Panc1 (cell line): Measurements from ENCODE around the gene SMAD3.

ENCODE experiments used
- POLR2AphosphoS5 ChIP-seq: IDR thresholded peaks from 2 replicates; pipeline ENCODE4 v1.6.1; 2012; ENCODE audit warnings: mild to moderate bottlenecking, low read depth, low read length, moderate library complexity
- SIN3A ChIP-seq: IDR thresholded peaks from 2 replicates; pipeline ENCODE4 v1.6.1; 2012; ENCODE audit warnings: low read depth, mild to moderate bottlenecking, low read length, moderate library complexity, borderline replicate concordance; ENCODE audit not compliant: insufficient read depth
- TCF7L2 ChIP-seq: IDR thresholded peaks from 2 replicates; pipeline ENCODE4 v1.6.1; 2011; ENCODE audit warnings: mild to moderate bottlenecking, low read depth, low read length, inconsistent platforms
- TF ChIP-seq, protein P1 (sequence below): fragments of 450-650 bp; IDR thresholded peaks from 2 replicates; pipeline ENCODE4 v1.5.1; 2017; ENCODE audit warnings: mild to moderate bottlenecking
- TF ChIP-seq, protein P2 (sequence below), 2 experiments: IDR thresholded peaks; 2 replicates each; pipeline ENCODE4 v1.6.1; 2011 to 2012; ENCODE audit warnings: low read depth in 2 of 2, control low read depth in 1 of 2, low read length in 1 of 2, mild to moderate bottlenecking in 1 of 2, moderate library complexity in 1 of 2; ENCODE audit not compliant: insufficient read depth in 1 of 2

DNA sequence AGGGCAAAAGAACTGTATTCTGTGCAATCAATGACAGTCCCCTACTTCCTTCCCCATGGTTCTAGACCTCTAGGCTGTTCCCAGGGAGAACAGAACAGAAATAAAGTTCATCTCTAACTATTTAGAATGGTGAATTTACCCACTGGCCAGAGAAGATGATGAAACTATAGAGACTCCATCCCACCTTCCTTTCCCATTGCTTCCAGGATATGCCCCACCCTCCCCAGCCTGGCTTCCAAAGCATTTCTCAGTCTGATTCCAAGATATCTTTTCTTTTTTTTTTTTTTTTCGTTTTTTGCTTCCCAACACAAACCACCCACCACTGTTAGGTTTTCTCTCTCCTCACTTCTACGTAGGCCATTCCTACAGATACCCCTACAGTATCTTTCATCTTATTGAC, 25.1 kb upstream of the SMAD3 start:
- TF ChIP-seq, protein P1, sequence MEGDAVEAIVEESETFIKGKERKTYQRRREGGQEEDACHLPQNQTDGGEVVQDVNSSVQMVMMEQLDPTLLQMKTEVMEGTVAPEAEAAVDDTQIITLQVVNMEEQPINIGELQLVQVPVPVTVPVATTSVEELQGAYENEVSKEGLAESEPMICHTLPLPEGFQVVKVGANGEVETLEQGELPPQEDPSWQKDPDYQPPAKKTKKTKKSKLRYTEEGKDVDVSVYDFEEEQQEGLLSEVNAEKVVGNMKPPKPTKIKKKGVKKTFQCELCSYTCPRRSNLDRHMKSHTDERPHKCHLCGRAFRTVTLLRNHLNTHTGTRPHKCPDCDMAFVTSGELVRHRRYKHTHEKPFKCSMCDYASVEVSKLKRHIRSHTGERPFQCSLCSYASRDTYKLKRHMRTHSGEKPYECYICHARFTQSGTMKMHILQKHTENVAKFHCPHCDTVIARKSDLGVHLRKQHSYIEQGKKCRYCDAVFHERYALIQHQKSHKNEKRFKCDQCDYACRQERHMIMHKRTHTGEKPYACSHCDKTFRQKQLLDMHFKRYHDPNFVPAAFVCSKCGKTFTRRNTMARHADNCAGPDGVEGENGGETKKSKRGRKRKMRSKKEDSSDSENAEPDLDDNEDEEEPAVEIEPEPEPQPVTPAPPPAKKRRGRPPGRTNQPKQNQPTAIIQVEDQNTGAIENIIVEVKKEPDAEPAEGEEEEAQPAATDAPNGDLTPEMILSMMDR = no peak
- TF ChIP-seq, protein P2, sequence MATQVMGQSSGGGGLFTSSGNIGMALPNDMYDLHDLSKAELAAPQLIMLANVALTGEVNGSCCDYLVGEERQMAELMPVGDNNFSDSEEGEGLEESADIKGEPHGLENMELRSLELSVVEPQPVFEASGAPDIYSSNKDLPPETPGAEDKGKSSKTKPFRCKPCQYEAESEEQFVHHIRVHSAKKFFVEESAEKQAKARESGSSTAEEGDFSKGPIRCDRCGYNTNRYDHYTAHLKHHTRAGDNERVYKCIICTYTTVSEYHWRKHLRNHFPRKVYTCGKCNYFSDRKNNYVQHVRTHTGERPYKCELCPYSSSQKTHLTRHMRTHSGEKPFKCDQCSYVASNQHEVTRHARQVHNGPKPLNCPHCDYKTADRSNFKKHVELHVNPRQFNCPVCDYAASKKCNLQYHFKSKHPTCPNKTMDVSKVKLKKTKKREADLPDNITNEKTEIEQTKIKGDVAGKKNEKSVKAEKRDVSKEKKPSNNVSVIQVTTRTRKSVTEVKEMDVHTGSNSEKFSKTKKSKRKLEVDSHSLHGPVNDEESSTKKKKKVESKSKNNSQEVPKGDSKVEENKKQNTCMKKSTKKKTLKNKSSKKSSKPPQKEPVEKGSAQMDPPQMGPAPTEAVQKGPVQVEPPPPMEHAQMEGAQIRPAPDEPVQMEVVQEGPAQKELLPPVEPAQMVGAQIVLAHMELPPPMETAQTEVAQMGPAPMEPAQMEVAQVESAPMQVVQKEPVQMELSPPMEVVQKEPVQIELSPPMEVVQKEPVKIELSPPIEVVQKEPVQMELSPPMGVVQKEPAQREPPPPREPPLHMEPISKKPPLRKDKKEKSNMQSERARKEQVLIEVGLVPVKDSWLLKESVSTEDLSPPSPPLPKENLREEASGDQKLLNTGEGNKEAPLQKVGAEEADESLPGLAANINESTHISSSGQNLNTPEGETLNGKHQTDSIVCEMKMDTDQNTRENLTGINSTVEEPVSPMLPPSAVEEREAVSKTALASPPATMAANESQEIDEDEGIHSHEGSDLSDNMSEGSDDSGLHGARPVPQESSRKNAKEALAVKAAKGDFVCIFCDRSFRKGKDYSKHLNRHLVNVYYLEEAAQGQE (IDR thresholded peaks at IDR 0.05; ENCODE audit: insufficient read depth in 1 of 2, low read depth in 2 of 2, low read length in 1 of 2) = no peak
- TF ChIP-seq SIN3A = no peak
- no peak for TF ChIP-seq POLR2AphosphoS5
- TF ChIP-seq TCF7L2 = no peak
